HCT116 (cell line): ENCODE data around the gene TNS2. TPM values are rescaled to one million over a fixed set of nuclear protein-coding genes. Genes with fewer than 3 reads are reported as not detected.

Source experiments
- ATAC-seq: fragments of 200-7000 bp; cut with Tn5 transposase; 2 replicates; pipeline ENCODE4 v1.9.1; 2020; ENCODE audit warnings: mild to moderate bottlenecking, moderate library complexity
- BruUV-seq: library from RNA; stranded (reverse); fragments of 400-500 nt; replicated peaks from 2 replicates; lab custom pipeline; 2021; lab: Mats Ljungman, UMichigan
- CTCF ChIA-PET: fragments of 300-600 bp; sonication (Branson Sonifier 250); formaldehyde crosslinking; loops from one replicate; lab custom pipeline; 2021; ENCODE audit warnings: antibody characterized with exemption; lab: Charles Lee
- POLR2A ChIA-PET: fragments of 300-600, 350-600 bp; sonication (Branson Sonifier 250); formaldehyde crosslinking; loops from one replicate; lab custom pipeline; 2021; ENCODE audit warnings: antibody characterized with exemption; lab: Charles Lee
- RAD21 ChIA-PET, 2 experiments: fragments of 300-600 bp; sonication (Branson Sonifier 250); formaldehyde crosslinking; loops; one replicate each; lab custom pipeline; 2023; ENCODE audit warnings: low total read pairs in 2 of 2; ENCODE audit not compliant: uncharacterized antibody in 2 of 2, unreplicated experiment in 2 of 2, low non-redundant PET in 1 of 2; lab: Charles Lee
- DNase-seq: peaks from one replicate; pipeline ENCODE4 v3.0.0-alpha.2; 2010; ENCODE audit warnings: low read depth, low spot score
- H2AFZ ChIP-seq: fragments of 200-600 bp; shearing (Covaris generic), sonication (generic); 2 replicates; pipeline ENCODE4 v1.6.1; 2017; ENCODE audit warnings: low read depth, mixed run types, mixed read lengths, antibody characterized with exemption, low read length; ENCODE audit not compliant: poor library complexity, severe bottlenecking
- H3K27ac ChIP-seq: 2 replicates; pipeline ENCODE4 v1.5.1; 2012; ENCODE audit warnings: low read depth, low read length
- H3K27me3 ChIP-seq: fragments of 200-600 bp; sonication (generic); 2 replicates; pipeline ENCODE4 v1.6.1; 2016; ENCODE audit warnings: mixed run types, low read length, mixed read lengths; ENCODE audit not compliant: insufficient read depth
- H3K36me3 ChIP-seq, 2 experiments: fragments of 200-500 bp in 1 of 2; fragments of 200-600 bp in 1 of 2; sonication (Bioruptor generic) in 1 of 2; sonication (generic) in 1 of 2; 2 replicates each; pipeline versions ENCODE4 v1.5.1 to v1.6.1; 2014 to 2016; ENCODE audit warnings: low read length in 2 of 2, inconsistent platforms in 1 of 2, mixed read lengths in 1 of 2, mixed run types in 1 of 2; ENCODE audit not compliant: insufficient read depth in 2 of 2, control insufficient read depth in 1 of 2
- H3K4me1 ChIP-seq, 2 experiments: fragments of 200-600 bp in 1 of 2; sonication (generic) in 1 of 2; 2 replicates each; pipeline versions ENCODE4 v1.5.1 to v1.6.1; 2012 to 2017; ENCODE audit warnings: low read length in 2 of 2, inconsistent platforms in 1 of 2, mild to moderate bottlenecking in 1 of 2, mixed read lengths in 1 of 2, mixed run types in 1 of 2, moderate library complexity in 1 of 2; ENCODE audit not compliant: insufficient read depth in 2 of 2, control insufficient read depth in 1 of 2
- H3K4me2 ChIP-seq: fragments of 200-600 bp; sonication (generic); 2 replicates; pipeline ENCODE4 v1.6.1; 2017; ENCODE audit warnings: mixed run types, low read length, mixed read lengths
- H3K4me3 ChIP-seq, 2 experiments: fragments of 200-600 bp in 1 of 2; sonication (generic) in 1 of 2; replicated peaks in 1 of 2; 2 replicates each; pipeline ENCODE4 v1.5.1; 2011 to 2016; ENCODE audit warnings: low read length in 2 of 2, control low read depth in 1 of 2, low read depth in 1 of 2, mild to moderate bottlenecking in 1 of 2, mixed read lengths in 1 of 2, mixed run types in 1 of 2
- H3K79me2 ChIP-seq: fragments of 200-600 bp; sonication (generic); 2 replicates; pipeline ENCODE4 v1.6.1; 2017; ENCODE audit warnings: mild to moderate bottlenecking, mixed run types, low read length, moderate library complexity, mixed read lengths; ENCODE audit not compliant: insufficient read depth
- H3K9ac ChIP-seq: fragments of 200-600 bp; sonication (generic); 2 replicates; pipeline ENCODE4 v1.6.1; 2016; ENCODE audit warnings: low read length, mixed read lengths
- H3K9me2 ChIP-seq: fragments of 200-600 bp; sonication (generic), shearing (Covaris generic); 2 replicates; pipeline ENCODE4 v1.6.1; 2017; ENCODE audit warnings: mixed run types, mild to moderate bottlenecking, moderate library complexity; ENCODE audit not compliant: insufficient read depth
- H3K9me3 ChIP-seq, 2 experiments: fragments of 200-500 bp in 1 of 2; fragments of 200-600 bp in 1 of 2; sonication (Bioruptor generic) in 1 of 2; sonication (generic) in 1 of 2; 2 replicates each; pipeline ENCODE4 v1.6.1; 2014 to 2017; ENCODE audit warnings: low read length in 2 of 2, mixed read lengths in 2 of 2, inconsistent platforms in 1 of 2, low read depth in 1 of 2, mild to moderate bottlenecking in 1 of 2, mixed run types in 1 of 2, moderate library complexity in 1 of 2; ENCODE audit not compliant: control insufficient read depth in 1 of 2, insufficient read depth in 1 of 2
- H4K20me1 ChIP-seq: fragments of 200-600 bp; sonication (generic), shearing (Covaris generic); 2 replicates; pipeline ENCODE4 v1.6.1; 2017; ENCODE audit warnings: mixed run types, mild to moderate bottlenecking, moderate library complexity; ENCODE audit not compliant: insufficient read depth
- ELF1 ChIP-seq: IDR thresholded peaks from 2 replicates; pipeline ENCODE4 v1.6.1; 2012; ENCODE audit warnings: low read depth, borderline replicate concordance
- JUND ChIP-seq: IDR thresholded peaks from 2 replicates; pipeline ENCODE4 v1.6.1; 2012
- MAX ChIP-seq: IDR thresholded peaks from 2 replicates; pipeline ENCODE4 v1.6.1; 2012
- POLR2A ChIP-seq: IDR thresholded peaks from 2 replicates; pipeline ENCODE4 v1.7.0; 2011; ENCODE audit warnings: borderline replicate concordance; ENCODE audit not compliant: insufficient read depth, insufficient read length; ENCODE audit errors: extremely low read depth
- POLR2AphosphoS5 ChIP-seq: IDR thresholded peaks from 2 replicates; pipeline ENCODE4 v1.6.1; 2011; ENCODE audit warnings: mild to moderate bottlenecking, low read depth, low read length, moderate library complexity
- REST ChIP-seq: IDR thresholded peaks from 2 replicates; pipeline ENCODE4 v1.6.1; 2012; ENCODE audit warnings: low read depth
- SP1 ChIP-seq: IDR thresholded peaks from 2 replicates; pipeline ENCODE4 v1.6.1; 2012; ENCODE audit warnings: low read depth
- ZFX ChIP-seq: fragments of 450-650 bp; IDR thresholded peaks from 2 replicates; pipeline ENCODE4 v1.6.1; 2017
- intact Hi-C: fragments of 100-400 bp; cut with micrococcal nuclease; formaldehyde crosslinking; loops from 2 replicates; pipeline ENCODE4 v1.10.0; 2022
- total RNA-seq: library from RNA; stranded (reverse); gene quantifications from one replicate; pipeline ENCODE4 v1.2.1, GENCODE V29; 2021; ENCODE audit not compliant: unreplicated experiment

TNS2 gene
- total RNA-seq, 1 experiment from 2014 or later: 25.7 TPM

GRCh38 chr12:53054112-53054878, 4.4 kb downstream of the TNS2 start:
- intact Hi-C loops: no loop called here
- no TSS peak for BruUV-seq
- no peaks in the 10 kb centered on the region for H4K20me1 ChIP-seq
- H3K79me2 ChIP-seq: peaks cover 23% of the 10 kb centered on the region; the same call in 1 of the 2 replicates
- peak; percentile 94 for DNase-seq
- CTCF ChIA-PET: interaction anchor here (1.0 to 3.5 kb wide), 16 partner anchors 7 to 267 kb away, joined by 3 to 36 read pairs (median 4); partner anchors contain the start of genes CSAD, EIF4B, SPRYD3 and ZNF740
- TF ChIP-seq ZFX (peak; percentile 43; the same call in 1 of the 2 replicates), MAX (no peak), POLR2AphosphoS5 (peak; percentile 76; the same call in 1 of the 2 replicates), REST (no peak), SP1 (no peak), JUND (no peak), ELF1 (no peak), POLR2A (peak; percentile 56)
- H3K27me3 ChIP-seq: no peaks in the 10 kb centered on the region
- peak overlapping the region; percentile 92 for H3K27ac ChIP-seq
- peaks cover 42 to 58% of the 10 kb centered on the region in 2 experiments for H3K4me1 ChIP-seq
- RAD21 ChIA-PET: interaction anchor here (0.6 to 1.9 kb wide), 6 partner anchors 11 to 73 kb away, joined by 3 to 9 read pairs (median 5); partner anchors contain the start of gene SPRYD3 (in 1 of the 2)
- POLR2A ChIA-PET: interaction anchor here (0.8 to 2.4 kb wide), 13 partner anchors 8 to 447 kb away, joined by 3 to 14 read pairs (median 4); partner anchors contain the start of genes EIF4B, KRT8, SPRYD3 and TARBP2
- H3K9ac ChIP-seq: peak overlapping the region; percentile 88
- ATAC-seq: peak; percentile 81
- H3K36me3 ChIP-seq: no peaks in the 10 kb centered on the region
- H2AFZ ChIP-seq: no peak overlapping the region
- no peaks in the 10 kb centered on the region for H3K9me3 ChIP-seq
- H3K4me3 ChIP-seq: peak overlapping the region; percentile 71 to 81
- H3K4me2 ChIP-seq: peak overlapping the region; percentile 97
- no peaks in the 10 kb centered on the region for H3K9me2 ChIP-seq
